ENCODE results near the gene EEF1A2. TPM values are rescaled to one million over a fixed set of nuclear protein-coding genes. Genes with fewer than 3 reads are reported as not detected.

EEF1A2 gene
- total RNA-seq, 2 donors from 2014 or later = 21.0 to 23.1 TPM

DNA sequence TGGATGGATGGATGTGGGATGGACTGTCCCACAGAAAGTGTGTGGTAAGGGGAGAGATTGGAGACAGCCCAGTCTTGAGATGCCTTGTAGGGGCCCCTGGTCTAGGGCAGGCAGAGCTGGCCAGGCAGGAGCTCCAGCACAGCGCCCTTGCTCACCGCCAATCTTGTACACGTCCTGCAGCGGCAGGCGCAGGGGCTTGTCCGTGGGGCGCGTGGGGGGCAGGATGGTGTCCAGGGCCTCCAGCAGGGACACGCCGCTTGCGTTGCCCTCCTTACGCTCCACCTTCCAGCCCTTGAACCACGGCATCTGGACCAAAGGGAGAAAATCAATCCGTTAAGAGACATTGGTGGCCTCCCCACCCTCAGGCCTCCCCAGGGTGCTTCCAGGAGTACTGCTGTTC is 5.9 kb downstream of the EEF1A2 start:
- ATAC-seq = no peak
- 88 to 91% methylated on average over 5 to 14 of the region's 14 CpGs for WGBS, 2 donors
- H3K27ac ChIP-seq = no peak overlapping the region
- intact Hi-C loops (cut with DNase I) = no loop called here
- no peak for DNase-seq
- H3K4me1 ChIP-seq = peaks cover 17% of the 10 kb centered on the region
- no peak for TF ChIP-seq POLR2A (IDR thresholded peaks at IDR 0.05)
- TF ChIP-seq, protein P1, sequence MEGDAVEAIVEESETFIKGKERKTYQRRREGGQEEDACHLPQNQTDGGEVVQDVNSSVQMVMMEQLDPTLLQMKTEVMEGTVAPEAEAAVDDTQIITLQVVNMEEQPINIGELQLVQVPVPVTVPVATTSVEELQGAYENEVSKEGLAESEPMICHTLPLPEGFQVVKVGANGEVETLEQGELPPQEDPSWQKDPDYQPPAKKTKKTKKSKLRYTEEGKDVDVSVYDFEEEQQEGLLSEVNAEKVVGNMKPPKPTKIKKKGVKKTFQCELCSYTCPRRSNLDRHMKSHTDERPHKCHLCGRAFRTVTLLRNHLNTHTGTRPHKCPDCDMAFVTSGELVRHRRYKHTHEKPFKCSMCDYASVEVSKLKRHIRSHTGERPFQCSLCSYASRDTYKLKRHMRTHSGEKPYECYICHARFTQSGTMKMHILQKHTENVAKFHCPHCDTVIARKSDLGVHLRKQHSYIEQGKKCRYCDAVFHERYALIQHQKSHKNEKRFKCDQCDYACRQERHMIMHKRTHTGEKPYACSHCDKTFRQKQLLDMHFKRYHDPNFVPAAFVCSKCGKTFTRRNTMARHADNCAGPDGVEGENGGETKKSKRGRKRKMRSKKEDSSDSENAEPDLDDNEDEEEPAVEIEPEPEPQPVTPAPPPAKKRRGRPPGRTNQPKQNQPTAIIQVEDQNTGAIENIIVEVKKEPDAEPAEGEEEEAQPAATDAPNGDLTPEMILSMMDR (IDR thresholded peaks at IDR 0.05) = no peak
- H3K4me3 ChIP-seq = no peak overlapping the region
- no peaks in the 10 kb centered on the region for H3K36me3 ChIP-seq (replicated peaks in 1 of 2; ENCODE audit: insufficient read depth in 1 of 2, low read depth in 2 of 2)
- H3K27me3 ChIP-seq = peaks cover 0 to 6% of the 10 kb centered on the region in 2 donors
- no peaks in the 10 kb centered on the region for H3K9me3 ChIP-seq

DNA sequence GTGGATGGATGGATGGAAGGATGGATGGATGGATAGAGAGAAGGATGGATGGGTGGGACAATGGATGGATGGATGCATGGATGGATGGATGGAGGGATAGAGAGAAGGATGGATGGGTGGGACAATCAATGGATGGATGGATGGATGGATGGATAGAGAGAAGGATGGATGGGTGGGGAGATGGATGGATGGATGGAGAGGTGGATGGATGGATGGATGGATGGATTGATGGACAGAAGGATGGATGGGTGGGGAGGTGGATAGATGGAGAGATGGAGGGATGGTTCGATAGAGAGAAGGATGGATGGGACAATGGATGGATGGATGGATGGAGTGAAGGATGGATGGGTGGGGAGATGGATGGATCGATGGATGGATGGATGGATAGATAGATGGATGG is 6.4 kb downstream of the EEF1A2 start:
- H3K4me1 ChIP-seq = peaks cover 13% of the 10 kb centered on the region
- 74 to 84% methylated on average over 2 of the region's 2 CpGs for WGBS, 2 donors

DNA sequence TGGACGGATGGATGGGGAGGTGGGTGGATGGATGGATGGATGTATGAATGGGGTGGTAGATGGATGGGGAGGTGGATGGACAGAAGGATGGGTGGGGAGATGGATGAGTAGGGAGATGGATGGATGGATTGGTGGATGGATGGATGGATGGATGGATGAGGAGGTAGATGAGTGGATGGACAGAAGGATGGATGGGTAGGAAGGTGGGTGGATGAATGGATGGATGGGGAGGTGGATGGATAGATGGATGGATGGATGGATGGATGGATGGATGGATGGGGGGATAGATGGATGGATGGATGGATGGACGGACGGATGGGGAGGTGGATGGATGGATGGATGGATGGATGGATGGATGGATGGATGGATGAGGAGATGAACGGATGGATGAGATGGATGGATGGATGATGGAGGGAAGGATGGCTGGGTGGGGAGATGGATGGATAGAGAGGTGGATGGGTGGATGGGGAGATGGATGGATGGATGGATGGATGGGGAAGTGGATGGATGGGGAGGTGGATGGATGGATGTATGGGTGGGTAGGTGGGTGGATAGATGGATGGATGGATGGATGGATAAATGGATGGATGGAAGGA is 7.2 kb downstream of the EEF1A2 start:
- H3K27ac ChIP-seq = no peak overlapping the region
- no peaks in the 10 kb centered on the region for H3K9me3 ChIP-seq
- ATAC-seq (no peak), DNase-seq (no peak)
- no peak for TF ChIP-seq POLR2A (IDR thresholded peaks at IDR 0.05)
- TF ChIP-seq, protein P1 (IDR thresholded peaks at IDR 0.05) = no peak
- H3K4me3 ChIP-seq = no peak overlapping the region
- H3K4me1 ChIP-seq = peaks cover 10% of the 10 kb centered on the region
- intact Hi-C loops (cut with DNase I) = no loop called here
- no peaks in the 10 kb centered on the region for H3K27me3 ChIP-seq
- WGBS, 2 donors = 41 to 47% methylated on average over 4 of the region's 4 CpGs
- H3K36me3 ChIP-seq (replicated peaks in 1 of 2; ENCODE audit: insufficient read depth in 1 of 2, low read depth in 2 of 2) = no peaks in the 10 kb centered on the region

More for the DNA sequence above, 6.4 kb downstream of the EEF1A2 start:
- intact Hi-C loops (cut with DNase I) = no loop called here
- ATAC-seq (no peak), DNase-seq (no peak)
- Histone ChIP-seq H3K4me3 (no peak overlapping the region), H3K27me3 (peaks cover 0 to 6% of the 10 kb centered on the region in 2 donors), H3K36me3 (replicated peaks in 1 of 2; ENCODE audit: insufficient read depth in 1 of 2, low read depth in 2 of 2) (no peaks in the 10 kb centered on the region), H3K27ac (no peak overlapping the region), H3K9me3 (no peaks in the 10 kb centered on the region)
- no peak for TF ChIP-seq POLR2A (IDR thresholded peaks at IDR 0.05)
- TF ChIP-seq, protein P1 (IDR thresholded peaks at IDR 0.05) = no peak

DNA sequence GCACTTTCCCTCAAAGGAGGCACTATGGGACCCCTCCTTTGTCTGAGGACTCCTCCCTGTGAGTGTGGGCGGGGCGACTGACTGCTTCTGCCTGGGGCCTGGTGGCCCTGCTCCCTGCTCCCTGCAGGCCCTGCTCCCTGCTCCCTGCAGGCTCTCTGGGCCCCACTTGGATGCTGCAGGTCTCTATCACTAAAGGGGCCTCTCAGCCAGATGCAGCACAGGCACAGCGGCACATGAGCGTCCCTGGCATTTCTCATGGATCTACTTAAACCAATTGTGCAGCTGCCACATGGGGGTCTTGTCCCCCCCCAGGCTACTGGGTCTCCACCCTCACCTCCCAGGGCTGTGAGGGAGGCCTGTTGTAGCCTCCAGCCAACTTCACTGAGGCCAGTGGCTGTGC is 7.8 kb downstream of the EEF1A2 start:
- Histone ChIP-seq H3K36me3 (replicated peaks in 1 of 2; ENCODE audit: insufficient read depth in 1 of 2, low read depth in 2 of 2) (no peaks in the 10 kb centered on the region), H3K27me3 (no peaks in the 10 kb centered on the region), H3K4me3 (no peak overlapping the region), H3K4me1 (peaks cover 3% of the 10 kb centered on the region), H3K9me3 (no peaks in the 10 kb centered on the region), H3K27ac (no peak overlapping the region)
- DNase-seq (no peak), ATAC-seq (no peak)
- 50 to 72% methylated on average over 4 of the region's 4 CpGs for WGBS, 2 donors
- no peak for TF ChIP-seq POLR2A (IDR thresholded peaks at IDR 0.05)
- TF ChIP-seq, protein P1 (IDR thresholded peaks at IDR 0.05) = no peak
- intact Hi-C loops (cut with DNase I) = no loop called here

DNA sequence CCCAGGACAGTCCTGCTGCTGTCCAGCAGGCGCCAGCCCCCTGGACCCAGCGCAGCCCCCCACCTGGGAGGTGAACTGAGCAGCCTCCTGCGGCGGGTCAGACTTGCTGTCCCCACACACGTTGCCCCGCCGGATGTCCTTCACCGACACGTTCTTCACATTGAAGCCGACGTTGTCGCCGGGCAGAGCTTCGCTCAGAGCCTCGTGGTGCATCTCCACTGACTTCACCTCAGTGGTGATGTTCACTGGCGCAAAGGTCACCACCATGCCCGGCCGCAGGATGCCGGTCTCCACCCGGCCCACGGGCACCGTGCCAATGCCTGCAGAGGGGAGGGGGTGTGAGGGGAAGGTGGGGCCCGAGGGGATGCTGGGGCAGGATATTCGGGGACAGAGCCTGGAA is 8.5 kb downstream of the EEF1A2 start:
- ATAC-seq = no peak
- Histone ChIP-seq H3K27me3 (no peaks in the 10 kb centered on the region), H3K27ac (no peak overlapping the region), H3K4me1 (no peaks in the 10 kb centered on the region), H3K4me3 (no peak overlapping the region), H3K9me3 (no peaks in the 10 kb centered on the region), H3K36me3 (replicated peaks in 1 of 2; ENCODE audit: insufficient read depth in 1 of 2, low read depth in 2 of 2) (no peaks in the 10 kb centered on the region)
- intact Hi-C loops (cut with DNase I) = no loop called here
- DNase-seq = no peak
- WGBS, 2 donors = 47 to 66% methylated on average over 22 of the region's 24 CpGs
- no peak for TF ChIP-seq POLR2A (IDR thresholded peaks at IDR 0.05)
- TF ChIP-seq, protein P1 (IDR thresholded peaks at IDR 0.05) = no peak
